Mucosa of stomach (tissue), 1 donor: Measurements from ENCODE around the gene CDR2.
A peak's percentile ranks its signal among the peaks of the same experiment; 100 is the strongest.
"Not testable (repeated sequence)": the region's sequence is repeated elsewhere in the genome, so short reads cannot be mapped to it uniquely, and the experiment has no call there.

Source experiments
- H3K27me3 ChIP-seq: one replicate; pipeline ENCODE4 v1.7.0; 2013; ENCODE audit warnings: mild to moderate bottlenecking, low read length; ENCODE audit not compliant: control insufficient read depth, insufficient read depth
- H3K36me3 ChIP-seq: one replicate; pipeline ENCODE4 v1.7.0; 2013; ENCODE audit warnings: low read length; ENCODE audit not compliant: control insufficient read depth, insufficient read depth
- H3K4me1 ChIP-seq: one replicate; pipeline ENCODE4 v1.7.0; 2013; ENCODE audit warnings: mild to moderate bottlenecking, low read length; ENCODE audit not compliant: control insufficient read depth, insufficient read depth
- H3K4me3 ChIP-seq: one replicate; pipeline ENCODE4 v1.7.0; 2013; ENCODE audit warnings: low read length
- H3K9ac ChIP-seq: one replicate; pipeline ENCODE4 v1.7.0; 2013; ENCODE audit warnings: mild to moderate bottlenecking, low read length, moderate library complexity
- H3K9me3 ChIP-seq: one replicate; pipeline ENCODE4 v1.7.0; 2013; ENCODE audit warnings: mild to moderate bottlenecking, low read length, moderate library complexity; ENCODE audit not compliant: control insufficient read depth
- donor health status: Pancreatic carcinoma.

The CDR2 gene

GRCh38 chr16:22374311-22375116, at the start of gene CDR2:
TSS of gene CDR2 (minus strand) at chr16:22374619. CDS start at chr16:22374309, 310 bp downstream.
- Histone ChIP-seq H3K36me3 (no peaks in the 10 kb centered on the region), H3K27me3 (no peaks in the 10 kb centered on the region)

GRCh38 chr16:22423716-22424115, 49.3 kb upstream of the CDR2 start:
- H3K36me3 ChIP-seq = no peaks in the 10 kb centered on the region
- H3K4me3 ChIP-seq = no peak overlapping the region
- H3K27me3 ChIP-seq = no peaks in the 10 kb centered on the region
- no peaks in the 10 kb centered on the region for H3K9me3 ChIP-seq
- H3K4me1 ChIP-seq = no peaks in the 10 kb centered on the region
- no peak overlapping the region for H3K9ac ChIP-seq

More at GRCh38 chr16:22374311-22375116, at the start of gene CDR2:
- peak within 1 kb of the TSS; percentile 60 for H3K4me3 ChIP-seq
- peaks cover 39% of the 10 kb centered on the region for H3K4me1 ChIP-seq
- peak within 1 kb of the TSS; percentile 89 for H3K9ac ChIP-seq
- no peaks in the 10 kb centered on the region for H3K9me3 ChIP-seq

- no peaks in the 10 kb centered on the region for H3K27me3 ChIP-seq
- no peaks in the 10 kb centered on the region for H3K9me3 ChIP-seq
- no peak overlapping the region for H3K9ac ChIP-seq
- no peaks in the 10 kb centered on the region for H3K4me1 ChIP-seq
- H3K4me3 ChIP-seq = no peak overlapping the region
- no peaks in the 10 kb centered on the region for H3K36me3 ChIP-seq
Measured at GRCh38 chr16:22421136-22421535, 46.7 kb upstream of the CDR2 start.

GRCh38 chr16:22420606-22421135, 46.3 kb upstream of the CDR2 start:
- no peaks in the 10 kb centered on the region for H3K27me3 ChIP-seq
- H3K9me3 ChIP-seq = no peaks in the 10 kb centered on the region
- no peak overlapping the region for H3K9ac ChIP-seq
- no peaks in the 10 kb centered on the region for H3K4me1 ChIP-seq
- no peak overlapping the region for H3K4me3 ChIP-seq
- no peaks in the 10 kb centered on the region for H3K36me3 ChIP-seq

DNA sequence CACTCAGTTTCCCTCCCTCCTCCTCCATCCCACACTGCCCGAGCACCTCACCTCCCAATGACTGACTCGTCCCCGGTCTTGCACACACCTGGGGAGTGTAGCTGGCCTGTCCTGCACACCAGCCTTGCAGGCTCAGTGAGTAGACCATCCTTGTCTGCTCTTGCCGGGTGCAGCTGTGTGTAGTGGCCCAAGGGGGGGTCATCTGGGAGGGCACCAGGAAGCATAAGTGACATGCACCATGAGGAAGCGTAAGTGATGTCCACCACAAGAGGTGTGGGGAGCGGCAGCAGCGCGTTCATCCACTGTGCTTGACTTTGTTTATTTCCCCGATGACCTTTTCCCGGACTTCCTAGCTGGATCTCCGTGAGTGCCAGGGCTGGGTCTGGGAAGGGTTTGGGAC, 45.5 kb upstream of the CDR2 start:
- H3K36me3 ChIP-seq = no peaks in the 10 kb centered on the region
- H3K4me1 ChIP-seq = no peaks in the 10 kb centered on the region
- H3K27me3 ChIP-seq = no peaks in the 10 kb centered on the region

GRCh38 chr16:22418826-22419225, 44.4 kb upstream of the CDR2 start:
- H3K27me3 ChIP-seq = no peaks in the 10 kb centered on the region
- no peak overlapping the region for H3K9ac ChIP-seq
- no peaks in the 10 kb centered on the region for H3K9me3 ChIP-seq
- no peaks in the 10 kb centered on the region for H3K36me3 ChIP-seq
- H3K4me3 ChIP-seq = no peak overlapping the region
- H3K4me1 ChIP-seq = no peaks in the 10 kb centered on the region

More for the DNA sequence above, 45.5 kb upstream of the CDR2 start:
- Histone ChIP-seq H3K4me3 (no peak overlapping the region), H3K9me3 (no peaks in the 10 kb centered on the region), H3K9ac (no peak overlapping the region)

DNA sequence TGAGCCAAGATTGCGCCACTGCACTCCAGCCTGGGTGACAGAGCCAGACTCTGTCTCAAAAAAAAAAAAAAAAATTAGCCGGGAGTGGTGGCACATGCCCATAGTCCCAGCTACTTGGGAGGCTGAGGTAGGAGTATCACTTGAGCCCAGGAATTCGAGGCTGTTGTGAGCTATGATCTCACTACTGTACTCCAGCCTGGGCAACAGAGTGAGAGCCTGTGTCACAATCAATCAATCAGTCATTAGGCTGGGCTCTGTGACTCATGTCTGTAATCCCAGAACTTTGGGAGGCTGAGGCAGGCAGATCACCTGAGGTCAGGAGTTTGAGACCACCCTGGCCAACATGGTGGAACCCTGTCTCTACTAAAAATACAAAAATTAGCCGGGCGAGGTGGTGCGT, 43.4 kb upstream of the CDR2 start:
- H3K4me1 ChIP-seq, H3K4me3 ChIP-seq, H3K36me3 ChIP-seq, H3K9ac ChIP-seq, H3K27me3 ChIP-seq, H3K9me3 ChIP-seq: not testable (repeated sequence)

- Histone ChIP-seq H3K36me3 (no peaks in the 10 kb centered on the region), H3K4me3 (no peak overlapping the region), H3K9ac (no peak overlapping the region), H3K9me3 (no peaks in the 10 kb centered on the region), H3K4me1 (no peaks in the 10 kb centered on the region), H3K27me3 (no peaks in the 10 kb centered on the region)
Measured at GRCh38 chr16:22417019-22417418, 42.6 kb upstream of the CDR2 start.

GRCh38 chr16:22413819-22414218, 39.4 kb upstream of the CDR2 start:
- no peak overlapping the region for H3K9ac ChIP-seq
- H3K36me3 ChIP-seq = no peaks in the 10 kb centered on the region
- H3K9me3 ChIP-seq = no peaks in the 10 kb centered on the region
- no peaks in the 10 kb centered on the region for H3K27me3 ChIP-seq
- no peak overlapping the region for H3K4me3 ChIP-seq
- no peaks in the 10 kb centered on the region for H3K4me1 ChIP-seq

GRCh38 chr16:22407486-22407885, 33.1 kb upstream of the CDR2 start:
- Histone ChIP-seq H3K4me3 (no peak overlapping the region), H3K9me3 (no peaks in the 10 kb centered on the region), H3K36me3 (no peaks in the 10 kb centered on the region), H3K4me1 (no peaks in the 10 kb centered on the region), H3K9ac (no peak overlapping the region), H3K27me3 (no peaks in the 10 kb centered on the region)

GRCh38 chr16:22402191-22402590, 27.8 kb upstream of the CDR2 start:
- Histone ChIP-seq H3K4me3 (no peak overlapping the region), H3K4me1 (no peaks in the 10 kb centered on the region), H3K9ac (no peak overlapping the region), H3K9me3 (no peaks in the 10 kb centered on the region), H3K36me3 (no peaks in the 10 kb centered on the region), H3K27me3 (no peaks in the 10 kb centered on the region)

GRCh38 chr16:22400900-22401299, 26.5 kb upstream of the CDR2 start:
- Histone ChIP-seq H3K4me1 (no peaks in the 10 kb centered on the region), H3K27me3 (no peaks in the 10 kb centered on the region), H3K36me3 (no peaks in the 10 kb centered on the region), H3K9ac (no peak overlapping the region), H3K9me3 (no peaks in the 10 kb centered on the region), H3K4me3 (no peak overlapping the region)
